GM23338 (cell line): ENCODE data around the gene DRD5.

Experiments used
- ETS1 ChIP-seq: IDR thresholded peaks from 2 replicates; pipeline ENCODE4 v1.6.1; 2016; ENCODE audit warnings: antibody characterized with exemption
- EZH2 ChIP-seq: fragments of 200-600 bp; sonication (generic); IDR thresholded peaks from one replicate; pipeline ENCODE4 v1.8.0; 2017; ENCODE audit warnings: antibody characterized with exemption, mild to moderate bottlenecking, low read depth; ENCODE audit not compliant: unreplicated experiment
- POLR2AphosphoS5 ChIP-seq: IDR thresholded peaks from 2 replicates; pipeline ENCODE4 v1.6.1; 2016; ENCODE audit warnings: antibody characterized with exemption, low read depth
- TF ChIP-seq, protein P1 (sequence below), 2 experiments: fragments of 200-600 bp in 1 of 2; sonication (generic) in 1 of 2; conservative IDR thresholded peaks; 2 replicates each; pipeline versions ENCODE4 v1.5.1 to v1.6.1; 2016 to 2017; ENCODE audit warnings: antibody characterized with exemption in 2 of 2, low read depth in 2 of 2, mild to moderate bottlenecking in 2 of 2, moderate library complexity in 1 of 2

DNA sequence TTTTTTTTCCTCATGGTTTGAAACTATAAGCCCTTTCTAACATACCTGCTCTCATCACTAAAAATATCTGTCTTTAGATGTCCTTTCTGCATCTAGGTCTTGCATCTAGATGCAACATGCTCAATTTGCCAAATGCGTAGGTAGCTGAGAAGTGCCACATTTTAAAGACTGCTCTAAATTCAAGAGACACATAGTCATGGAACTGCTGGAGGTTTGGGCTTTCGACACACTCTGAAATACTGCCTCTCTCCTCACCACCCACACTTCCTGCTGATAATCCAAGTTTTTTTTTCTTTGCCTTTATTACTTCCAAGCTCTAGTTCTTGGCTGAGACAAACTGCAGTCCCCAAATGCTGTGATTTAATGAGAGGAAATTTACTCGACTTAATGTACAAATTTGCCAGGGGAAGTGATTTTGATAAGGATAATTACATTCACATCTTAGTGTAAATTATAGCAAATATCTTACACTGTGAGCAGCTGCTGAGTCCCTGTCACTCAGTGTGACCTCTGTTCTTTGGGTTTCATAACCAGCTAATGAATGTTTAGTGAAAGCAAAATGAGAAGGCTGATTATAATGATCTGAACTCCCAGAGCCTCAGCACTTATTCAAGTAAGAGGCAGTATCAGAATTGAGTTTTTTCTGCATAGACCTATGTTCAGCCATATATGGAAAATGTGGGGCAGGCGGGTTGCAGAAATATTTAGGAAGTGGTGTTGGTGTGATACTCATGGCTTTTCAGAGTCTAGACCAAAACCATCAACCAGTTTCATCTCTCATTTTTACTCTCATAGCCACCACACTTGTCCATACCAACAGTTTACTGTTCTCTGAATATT is 31.3 kb downstream of the DRD5 start:
- TF ChIP-seq, protein P1, sequence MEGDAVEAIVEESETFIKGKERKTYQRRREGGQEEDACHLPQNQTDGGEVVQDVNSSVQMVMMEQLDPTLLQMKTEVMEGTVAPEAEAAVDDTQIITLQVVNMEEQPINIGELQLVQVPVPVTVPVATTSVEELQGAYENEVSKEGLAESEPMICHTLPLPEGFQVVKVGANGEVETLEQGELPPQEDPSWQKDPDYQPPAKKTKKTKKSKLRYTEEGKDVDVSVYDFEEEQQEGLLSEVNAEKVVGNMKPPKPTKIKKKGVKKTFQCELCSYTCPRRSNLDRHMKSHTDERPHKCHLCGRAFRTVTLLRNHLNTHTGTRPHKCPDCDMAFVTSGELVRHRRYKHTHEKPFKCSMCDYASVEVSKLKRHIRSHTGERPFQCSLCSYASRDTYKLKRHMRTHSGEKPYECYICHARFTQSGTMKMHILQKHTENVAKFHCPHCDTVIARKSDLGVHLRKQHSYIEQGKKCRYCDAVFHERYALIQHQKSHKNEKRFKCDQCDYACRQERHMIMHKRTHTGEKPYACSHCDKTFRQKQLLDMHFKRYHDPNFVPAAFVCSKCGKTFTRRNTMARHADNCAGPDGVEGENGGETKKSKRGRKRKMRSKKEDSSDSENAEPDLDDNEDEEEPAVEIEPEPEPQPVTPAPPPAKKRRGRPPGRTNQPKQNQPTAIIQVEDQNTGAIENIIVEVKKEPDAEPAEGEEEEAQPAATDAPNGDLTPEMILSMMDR (conservative IDR thresholded peaks at IDR 0.05; ENCODE audit: low read depth in 2 of 2): no peak
- TF ChIP-seq EZH2 (no peak), ETS1 (no peak), POLR2AphosphoS5 (no peak)
